ENCODE data around the gene OR8B4.

Gene OR8B4, protein sequence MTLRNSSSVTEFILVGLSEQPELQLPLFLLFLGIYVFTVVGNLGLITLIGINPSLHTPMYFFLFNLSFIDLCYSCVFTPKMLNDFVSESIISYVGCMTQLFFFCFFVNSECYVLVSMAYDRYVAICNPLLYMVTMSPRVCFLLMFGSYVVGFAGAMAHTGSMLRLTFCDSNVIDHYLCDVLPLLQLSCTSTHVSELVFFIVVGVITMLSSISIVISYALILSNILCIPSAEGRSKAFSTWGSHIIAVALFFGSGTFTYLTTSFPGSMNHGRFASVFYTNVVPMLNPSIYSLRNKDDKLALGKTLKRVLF

DNA sequence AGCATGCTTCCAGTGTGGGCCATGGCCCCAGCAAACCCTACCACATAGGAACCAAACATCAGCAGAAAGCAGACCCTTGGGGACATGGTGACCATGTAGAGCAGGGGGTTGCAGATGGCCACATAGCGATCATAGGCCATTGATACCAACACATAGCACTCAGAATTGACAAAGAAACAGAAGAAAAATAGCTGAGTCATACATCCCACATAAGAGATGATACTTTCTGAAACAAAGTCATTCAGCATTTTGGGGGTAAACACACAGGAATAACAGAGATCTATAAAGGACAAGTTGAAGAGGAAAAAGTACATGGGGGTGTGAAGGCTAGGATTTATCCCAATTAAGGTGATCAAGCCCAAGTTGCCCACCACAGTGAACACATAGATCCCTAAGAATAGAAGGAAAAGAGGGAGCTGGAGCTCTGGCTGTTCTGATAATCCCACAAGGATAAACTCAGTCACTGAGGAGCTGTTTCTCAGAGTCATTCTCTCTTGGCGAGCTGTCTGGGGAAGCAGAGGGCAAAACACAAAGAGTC is at the start of gene OR8B4:
TSS of gene OR8B4 (minus strand) at position 488 of the 538 bp plus-strand sequence. CDS start at position 488, 0 bp downstream.
- DNase-seq: no peak
- TF ChIP-seq POLR2A (IDR thresholded peaks at IDR 0.05; ENCODE audit: low read length) (no peak), GATA1 (IDR thresholded peaks at IDR 0.05; ENCODE audit: low read depth, low read length) (no peak)

DNA sequence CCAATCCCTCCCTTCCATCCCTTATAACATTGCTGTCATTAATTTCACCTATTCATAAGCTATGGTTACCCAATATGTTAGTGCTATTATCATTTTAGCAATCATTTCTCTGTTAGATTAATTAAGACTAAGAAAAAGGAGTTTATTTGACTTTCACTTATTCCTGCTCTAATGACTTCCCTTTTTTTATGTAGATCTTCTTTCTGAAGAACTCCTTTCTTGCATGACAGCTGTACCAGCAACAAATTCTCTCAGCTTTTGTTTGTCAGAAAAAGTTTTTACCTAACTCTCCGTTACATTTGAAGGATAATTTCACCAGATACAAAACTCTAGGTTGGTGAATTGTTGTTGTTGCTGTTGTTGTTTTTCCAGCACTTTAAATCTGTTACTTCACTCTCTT is 49.4 kb upstream of the OR8B4 start:
- no peak for TF ChIP-seq GATA1 (IDR thresholded peaks at IDR 0.05; ENCODE audit: low read depth, low read length)
- no peak for TF ChIP-seq POLR2A (IDR thresholded peaks at IDR 0.05; ENCODE audit: low read length)
- no peak for DNase-seq

DNA sequence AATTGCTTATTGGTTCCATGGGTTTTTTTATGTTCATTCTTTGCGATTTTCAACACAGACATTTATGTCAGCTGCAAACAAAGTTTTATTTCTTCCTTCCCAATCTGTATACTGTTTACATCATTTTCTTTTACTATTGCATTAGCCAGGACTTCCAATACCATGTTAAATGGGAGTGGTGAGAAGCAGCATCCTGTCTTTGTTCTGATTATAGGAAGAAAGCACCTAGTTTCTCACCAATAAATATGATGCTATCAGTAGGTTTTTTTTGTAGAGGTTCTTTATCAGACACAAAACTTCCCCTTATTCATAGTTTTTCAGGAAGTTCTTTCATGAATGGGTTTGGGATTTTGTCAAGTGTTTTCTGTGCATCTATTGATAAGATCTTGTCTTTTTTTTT is 48.8 kb upstream of the OR8B4 start:
- no peak for TF ChIP-seq POLR2A (IDR thresholded peaks at IDR 0.05; ENCODE audit: low read length)
- no peak for TF ChIP-seq GATA1 (IDR thresholded peaks at IDR 0.05; ENCODE audit: low read depth, low read length)
- DNase-seq: no peak

DNA sequence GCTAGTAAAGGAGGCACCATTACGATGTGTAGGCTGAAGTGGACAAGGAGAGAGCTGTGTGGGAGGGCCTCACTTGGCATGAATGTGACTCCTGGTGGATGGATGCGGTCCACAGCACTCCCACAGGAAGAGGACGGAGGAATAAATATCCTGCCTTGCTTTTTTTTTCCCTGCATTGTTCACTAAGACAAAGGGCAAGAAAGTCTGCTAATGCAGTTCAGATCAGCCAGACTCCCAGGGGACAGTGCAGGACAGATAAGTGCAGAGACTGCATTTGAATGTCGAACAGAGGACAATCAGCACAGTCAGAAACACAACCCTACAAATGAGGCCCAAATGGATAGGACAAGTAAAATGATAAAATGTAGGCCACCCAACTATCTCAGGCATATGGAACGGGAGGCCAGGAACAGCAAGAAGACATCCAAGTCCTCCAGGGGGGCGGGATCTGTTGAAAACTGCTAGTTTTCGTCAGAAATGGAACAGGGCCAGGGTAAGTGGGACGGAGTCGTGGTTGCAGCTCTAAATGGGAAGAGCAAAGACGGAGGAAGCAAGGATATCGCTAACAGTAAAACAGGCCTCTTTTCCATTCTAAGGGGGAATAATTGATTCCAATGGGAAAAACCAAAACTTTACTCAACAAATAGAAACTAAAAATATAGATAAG is 46.0 kb upstream of the OR8B4 start:
- DNase-seq: no peak
- TF ChIP-seq GATA1 (IDR thresholded peaks at IDR 0.05; ENCODE audit: low read depth, low read length): no peak
- no peak for TF ChIP-seq POLR2A (IDR thresholded peaks at IDR 0.05; ENCODE audit: low read length)

DNA sequence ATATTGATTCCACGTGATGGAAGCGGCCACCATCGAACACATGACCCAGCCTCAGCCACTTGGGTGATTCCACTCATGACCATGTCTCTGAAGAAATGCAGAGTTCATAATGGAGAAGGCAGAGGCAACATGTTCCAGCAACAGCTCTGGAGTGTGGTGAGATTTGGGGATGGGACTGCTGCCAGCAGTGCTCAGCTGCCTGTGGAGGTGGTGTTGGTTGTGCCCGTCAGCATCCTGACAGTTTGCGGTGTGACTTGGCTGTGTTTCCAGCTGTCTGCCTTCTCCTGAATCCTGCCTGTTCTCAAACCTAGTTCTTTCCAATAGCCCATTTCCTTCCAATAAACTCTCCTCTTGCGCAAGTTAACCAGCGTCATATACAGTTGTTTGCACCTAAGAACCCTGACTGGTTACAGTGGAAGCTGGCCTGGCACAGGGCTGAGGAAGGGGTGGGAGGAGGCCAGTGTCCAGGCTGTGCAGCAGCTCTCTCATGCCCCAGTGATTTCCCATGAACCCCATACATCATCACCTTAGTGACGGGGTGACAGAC is 42.8 kb upstream of the OR8B4 start:
- TF ChIP-seq GATA1 (IDR thresholded peaks at IDR 0.05; ENCODE audit: low read depth, low read length) (no peak), POLR2A (IDR thresholded peaks at IDR 0.05; ENCODE audit: low read length) (no peak)
- no peak for DNase-seq

DNA sequence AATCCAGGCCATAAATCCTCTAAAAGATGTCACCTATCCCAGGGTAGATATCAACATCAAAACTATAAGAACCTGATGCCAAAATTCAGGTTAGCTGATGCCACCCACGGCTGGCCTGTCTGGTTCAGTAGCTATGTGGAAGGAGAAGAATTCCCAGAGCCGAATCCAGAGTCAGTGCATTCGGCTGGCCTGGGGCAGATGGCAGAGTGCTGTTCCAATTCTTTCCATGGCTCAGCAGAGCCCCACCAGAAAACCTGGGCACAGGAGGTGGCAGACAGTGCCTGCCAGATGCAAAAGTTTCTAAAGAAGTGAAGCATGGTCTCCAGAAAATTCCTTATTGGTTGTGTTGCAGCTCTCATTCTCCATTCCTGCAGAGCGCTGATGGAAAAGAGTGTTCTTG is 40.7 kb upstream of the OR8B4 start:
- DNase-seq: no peak
- TF ChIP-seq GATA1 (IDR thresholded peaks at IDR 0.05; ENCODE audit: low read depth, low read length) (no peak), POLR2A (IDR thresholded peaks at IDR 0.05; ENCODE audit: low read length) (no peak)

DNA sequence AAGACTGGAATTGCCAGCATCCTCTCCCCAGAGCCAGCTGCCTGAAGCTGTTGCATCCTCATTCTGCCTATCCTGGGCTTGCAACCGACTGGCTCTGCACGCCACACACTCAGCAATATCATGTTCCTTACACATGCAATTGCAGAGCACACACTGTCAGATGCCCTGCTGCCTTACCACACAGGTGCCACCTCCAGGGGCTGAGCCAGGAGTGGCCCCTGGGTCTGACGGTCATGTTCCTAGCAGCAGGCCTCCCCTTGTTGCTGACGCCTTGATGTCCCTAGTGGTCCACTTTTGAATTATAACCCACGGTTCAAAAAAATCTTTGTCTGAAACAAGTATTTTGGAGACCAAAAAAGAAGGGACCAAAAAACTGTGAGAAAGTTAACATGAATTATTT is 39.3 kb upstream of the OR8B4 start:
- TF ChIP-seq POLR2A (IDR thresholded peaks at IDR 0.05; ENCODE audit: low read length) (no peak), GATA1 (IDR thresholded peaks at IDR 0.05; ENCODE audit: low read depth, low read length) (no peak)
- no peak for DNase-seq

DNA sequence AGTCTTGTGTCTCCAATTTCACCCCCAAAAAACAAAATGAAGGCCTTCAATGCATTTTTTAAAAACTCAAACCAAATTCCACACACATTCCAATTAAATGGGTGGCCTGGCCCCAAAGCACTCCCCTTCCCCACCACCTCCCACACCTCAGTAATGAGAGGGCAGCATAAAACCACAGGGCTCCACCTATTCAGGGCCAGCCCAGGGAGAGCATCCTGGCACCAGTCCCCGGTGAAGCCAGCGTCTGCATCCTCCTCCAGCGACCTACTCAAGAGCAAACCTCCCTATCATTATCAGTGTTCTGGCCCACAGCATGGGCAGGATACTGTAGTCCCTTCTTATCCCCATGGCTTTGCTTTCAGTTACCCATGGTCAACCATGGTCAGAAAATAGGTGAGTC is 38.7 kb upstream of the OR8B4 start:
- no peak for TF ChIP-seq POLR2A (IDR thresholded peaks at IDR 0.05; ENCODE audit: low read length)
- TF ChIP-seq GATA1 (IDR thresholded peaks at IDR 0.05; ENCODE audit: low read depth, low read length): no peak
- no peak for DNase-seq

DNA sequence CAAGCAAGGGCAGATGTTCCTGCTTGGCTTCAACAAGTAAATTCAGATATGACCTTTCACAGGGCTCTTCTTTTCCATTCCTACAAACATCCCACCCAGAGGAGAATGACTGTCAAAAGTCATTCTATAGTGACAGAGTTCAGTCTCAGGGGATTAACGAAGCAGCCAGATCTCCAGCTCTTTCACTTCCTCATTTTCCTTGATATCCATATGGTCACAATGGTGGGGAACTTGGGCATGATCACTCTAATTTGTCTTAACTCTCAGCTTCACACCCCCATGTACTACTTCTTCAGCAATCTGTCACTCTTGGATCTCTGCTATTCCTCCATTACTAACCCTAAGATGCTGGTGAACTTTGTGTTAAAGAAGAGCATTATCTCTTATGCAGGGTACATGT is 35.8 kb upstream of the OR8B4 start:
- DNase-seq: no peak
- TF ChIP-seq GATA1 (IDR thresholded peaks at IDR 0.05; ENCODE audit: low read depth, low read length) (no peak), POLR2A (IDR thresholded peaks at IDR 0.05; ENCODE audit: low read length) (no peak)

DNA sequence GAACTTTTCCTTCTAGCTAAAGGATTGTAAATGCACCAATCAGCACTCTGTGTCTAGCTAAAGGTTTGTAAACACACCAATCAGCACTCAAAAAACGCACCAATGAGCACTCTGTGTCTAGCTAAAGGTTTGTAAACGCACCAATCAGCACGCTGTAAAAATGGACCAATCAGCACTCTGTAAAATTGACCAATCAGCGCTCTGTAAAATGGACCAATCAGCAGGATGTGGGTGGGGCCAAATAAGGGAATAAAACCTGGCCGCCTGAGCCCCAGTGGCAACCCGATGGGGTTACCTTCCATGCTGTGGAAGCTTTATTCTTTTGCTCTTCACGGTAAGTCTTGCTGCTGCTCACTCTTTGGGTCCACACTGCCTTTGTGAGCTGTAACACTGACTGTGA is 34.7 kb upstream of the OR8B4 start:
- DNase-seq: peak in 1 of 2 experiments; percentile 4

DNA sequence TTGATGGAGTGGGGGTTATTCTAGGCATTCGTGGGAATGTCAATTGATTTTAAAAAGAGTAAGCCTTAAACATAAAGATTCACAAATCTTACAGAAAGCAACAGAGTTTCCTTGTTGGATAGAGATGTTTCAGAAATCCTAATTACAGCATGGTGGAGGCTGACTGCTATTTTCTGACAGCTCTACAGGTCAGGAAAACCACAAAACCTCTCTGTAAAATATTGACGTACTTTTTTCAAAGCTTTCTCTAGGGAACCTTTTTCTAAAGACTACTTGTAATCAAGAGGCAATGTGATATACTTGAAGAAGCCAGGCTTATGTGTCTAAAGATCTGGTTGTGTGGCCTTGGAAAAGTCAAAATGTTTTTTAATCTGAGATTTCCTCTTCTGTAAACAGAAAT is 29.9 kb upstream of the OR8B4 start:
- DNase-seq: no peak
- TF ChIP-seq GATA1 (IDR thresholded peaks at IDR 0.05; ENCODE audit: low read depth, low read length) (no peak), POLR2A (IDR thresholded peaks at IDR 0.05; ENCODE audit: low read length) (no peak)

DNA sequence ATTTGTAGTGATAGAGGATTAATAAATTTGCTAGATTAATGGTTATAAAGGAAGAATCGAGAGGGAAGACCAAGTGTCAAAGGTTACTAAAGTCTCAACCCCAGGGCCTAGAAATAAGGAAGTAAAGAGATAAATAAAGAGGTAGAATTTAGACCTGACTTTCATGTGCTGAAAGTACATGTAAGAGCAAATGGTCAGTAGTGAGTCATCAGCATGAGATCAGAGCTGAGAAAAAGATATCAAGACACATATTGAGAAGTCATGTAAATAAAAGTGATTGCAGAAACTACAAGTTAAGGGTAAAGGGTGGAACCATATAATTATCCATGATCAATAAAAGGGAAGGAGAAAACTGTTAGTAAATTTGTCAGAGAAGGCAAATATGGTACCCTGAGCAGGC is 22.2 kb upstream of the OR8B4 start:
- no peak for TF ChIP-seq GATA1 (IDR thresholded peaks at IDR 0.05; ENCODE audit: low read depth, low read length)
- no peak for TF ChIP-seq POLR2A (IDR thresholded peaks at IDR 0.05; ENCODE audit: low read length)
- DNase-seq: no peak

DNA sequence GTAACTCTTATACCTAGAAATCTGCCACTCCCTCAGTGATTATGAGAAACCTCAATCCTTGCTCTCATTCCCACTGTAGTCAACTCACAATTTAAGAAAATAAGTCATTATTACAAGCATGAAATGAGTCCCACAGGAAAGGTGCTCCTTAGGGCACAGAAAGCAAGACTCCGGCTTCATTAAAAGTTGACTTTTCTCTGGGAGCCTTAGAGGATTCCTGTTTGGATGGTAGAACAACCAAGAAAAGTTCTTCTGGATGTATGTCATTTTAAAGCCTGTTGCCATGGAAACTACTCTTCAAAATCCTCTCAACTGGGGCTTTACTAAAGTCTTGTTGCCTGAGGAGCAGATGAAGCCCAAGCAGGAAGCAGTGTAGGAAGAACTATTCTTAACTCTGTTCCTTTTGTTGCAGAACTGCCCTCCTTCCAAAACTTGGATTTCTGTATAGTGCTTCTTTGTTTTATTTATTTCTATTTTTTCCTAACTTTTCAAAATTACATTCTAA is 21.0 kb upstream of the OR8B4 start, which contains the start of gene OR8B8:
TSS of gene OR8B8 (minus strand) at position 51 of the 505 bp plus-strand sequence. CDS start 4,611 bp downstream, outside the sequence.
- no peak for TF ChIP-seq GATA1 (IDR thresholded peaks at IDR 0.05; ENCODE audit: low read depth, low read length)
- DNase-seq: no peak

DNA sequence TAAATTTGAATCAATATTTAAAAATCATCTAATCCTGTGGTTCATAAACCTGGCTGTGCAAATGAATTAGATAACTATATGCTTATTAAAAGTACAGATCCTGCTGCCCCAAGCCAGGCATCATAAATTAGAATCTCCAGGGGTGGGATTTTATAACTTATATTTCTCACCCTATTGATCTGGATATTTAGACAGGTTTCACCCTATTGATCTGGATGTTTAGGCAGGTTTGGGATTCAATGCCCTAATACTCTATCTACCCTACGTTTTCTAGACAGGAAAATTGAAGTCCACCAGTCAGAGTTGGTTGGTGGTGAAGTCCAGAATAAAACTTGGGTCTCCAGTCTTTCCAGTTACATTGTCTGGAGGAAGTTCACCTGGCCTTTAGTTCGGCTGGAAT is 18.2 kb upstream of the OR8B4 start:
- DNase-seq: no peak
- TF ChIP-seq GATA1 (IDR thresholded peaks at IDR 0.05; ENCODE audit: low read depth, low read length) (no peak), POLR2A (IDR thresholded peaks at IDR 0.05; ENCODE audit: low read length) (no peak)

Measured in erythroblast (primary cell).